Stimulated activated CD4-positive, alpha-beta T cell treated with anti-CD3 and anti-CD28 coated beads, Interleukin-15, amount 100 ng/mL, for 1 hour (primary cell): ENCODE results near the gene SIK1.
"Not testable (repeated sequence)": the region's sequence is repeated elsewhere in the genome, so short reads cannot be mapped to it uniquely, and the experiment has no call there.

Experiments used
- DNase-seq, 2 donors: peaks; one replicate each; pipeline ENCODE4 v3.0.0-alpha.2; 2020; ENCODE audit warnings: low read depth in 1 of 2, low spot score in 1 of 2

Gene SIK1

DNA sequence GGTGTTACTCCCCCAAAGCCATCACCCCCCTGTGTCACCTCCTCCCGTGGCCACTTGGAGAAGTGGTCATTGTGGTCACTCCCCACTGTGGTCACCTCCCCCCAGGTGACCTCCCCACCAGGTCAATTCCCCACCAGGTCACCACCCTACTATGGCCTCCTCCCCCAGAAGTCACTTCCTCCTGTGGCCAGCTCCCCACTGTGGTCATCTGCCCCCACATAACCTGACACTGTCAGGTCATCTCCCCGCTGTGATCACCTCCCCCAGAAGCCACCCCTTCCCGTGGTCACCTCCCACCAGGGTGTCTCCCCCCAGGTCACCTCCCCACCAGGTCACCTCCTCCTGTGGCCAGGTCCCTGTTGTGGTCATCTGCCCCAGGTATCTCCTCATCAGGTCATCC lies 28.9 kb downstream of the SIK1 start:
- not testable (repeated sequence) for DNase-seq

- DNase-seq, result not testable (repeated sequence)
These were observed 29.5 kb downstream of the SIK1 start for GRCh38 chr21:43397439-43397808.

DNA sequence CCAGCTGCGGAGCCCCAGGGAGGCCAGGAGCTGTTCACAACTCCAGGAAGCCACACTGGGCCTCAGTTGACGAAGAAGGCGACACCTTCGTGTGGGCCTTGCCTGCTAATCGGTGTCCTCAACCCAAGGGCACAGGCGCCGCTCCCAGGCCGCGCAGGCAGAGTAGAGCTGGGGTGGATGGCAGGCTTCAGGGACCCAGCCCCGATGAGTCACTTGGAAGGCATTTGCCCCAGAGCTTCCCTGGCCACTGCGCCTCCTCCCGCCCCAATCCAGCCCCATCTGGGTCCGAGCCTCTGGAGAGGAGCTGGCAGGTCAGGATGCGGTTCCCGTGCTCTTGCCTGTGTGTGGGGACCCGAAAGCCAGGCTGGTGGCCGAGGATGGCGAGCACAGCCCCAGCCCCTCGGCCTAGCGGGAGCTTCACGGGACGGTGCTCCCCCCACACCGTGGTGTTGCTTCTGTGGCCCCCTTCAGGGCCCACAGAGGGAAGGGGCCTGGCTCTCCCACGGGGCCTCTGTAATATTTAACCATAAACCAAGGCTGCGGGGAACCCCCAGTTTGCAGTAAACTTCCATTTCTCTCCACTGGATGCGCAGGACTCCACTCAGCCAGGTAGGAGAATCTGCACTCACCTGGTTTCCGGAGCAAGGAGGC lies 30.0 kb downstream of the SIK1 start:
- not testable (repeated sequence) for DNase-seq

GRCh38 chr21:43383351-43383750 lies 43.6 kb downstream of the SIK1 start:
- DNase-seq, result not testable (repeated sequence)

- not testable (repeated sequence) for DNase-seq
These were observed 44.0 kb downstream of the SIK1 start for GRCh38 chr21:43382902-43383301.

DNA sequence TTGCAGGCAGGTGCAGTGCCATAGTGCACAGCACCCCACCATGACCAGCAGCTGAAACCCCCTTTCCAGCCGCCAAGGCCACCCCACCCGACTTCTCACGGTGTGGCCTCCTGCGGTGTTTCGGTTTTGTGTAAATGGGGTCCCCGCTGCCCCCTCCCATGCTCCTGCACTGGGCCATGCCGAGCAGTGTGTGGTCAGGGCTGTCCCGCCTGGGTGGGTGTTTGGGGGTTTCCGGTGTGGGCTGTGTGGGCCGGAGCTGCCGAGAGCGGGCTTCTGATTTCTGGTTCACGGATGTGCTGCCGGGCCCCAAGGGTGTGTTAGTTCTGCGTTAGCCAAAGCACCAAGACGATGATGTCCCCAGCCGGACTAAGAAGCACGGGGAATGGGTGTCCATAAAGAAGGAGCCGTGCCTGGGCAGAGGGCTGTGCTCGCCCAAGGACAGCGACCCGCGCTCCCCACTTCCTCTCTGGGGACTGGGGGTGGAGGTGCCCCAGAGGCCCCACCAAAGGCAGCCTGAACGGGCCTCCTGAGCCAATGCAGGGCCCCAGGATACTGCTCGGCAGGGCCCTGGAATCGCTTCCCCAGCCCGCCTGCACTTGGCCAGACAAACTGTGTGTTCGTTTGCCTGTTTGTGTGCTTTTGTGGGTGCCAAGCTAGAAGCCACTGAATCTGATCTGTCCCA lies 45.9 kb downstream of the SIK1 start:
- DNase-seq, result not testable (repeated sequence)

DNA sequence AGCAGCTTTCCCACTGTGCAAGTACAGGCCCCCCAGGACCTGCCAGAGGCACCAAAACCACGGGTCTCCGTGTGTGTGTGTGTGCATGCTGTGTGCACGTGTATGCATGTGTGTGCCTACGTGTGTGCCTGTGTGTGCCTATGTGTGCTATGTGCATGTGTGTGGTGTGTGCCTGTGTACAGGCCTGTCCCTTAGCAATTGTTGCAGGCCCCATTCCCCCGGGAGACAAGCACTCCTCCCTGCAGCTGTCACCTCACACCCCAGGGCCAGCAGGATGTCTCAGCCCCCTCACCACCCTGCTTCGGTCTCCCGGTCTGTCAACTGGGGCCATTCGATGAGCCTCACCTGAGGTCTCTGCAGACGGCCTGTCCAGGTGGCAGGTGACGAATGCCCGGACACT lies 46.6 kb downstream of the SIK1 start:
- DNase-seq, result not testable (repeated sequence)

DNA sequence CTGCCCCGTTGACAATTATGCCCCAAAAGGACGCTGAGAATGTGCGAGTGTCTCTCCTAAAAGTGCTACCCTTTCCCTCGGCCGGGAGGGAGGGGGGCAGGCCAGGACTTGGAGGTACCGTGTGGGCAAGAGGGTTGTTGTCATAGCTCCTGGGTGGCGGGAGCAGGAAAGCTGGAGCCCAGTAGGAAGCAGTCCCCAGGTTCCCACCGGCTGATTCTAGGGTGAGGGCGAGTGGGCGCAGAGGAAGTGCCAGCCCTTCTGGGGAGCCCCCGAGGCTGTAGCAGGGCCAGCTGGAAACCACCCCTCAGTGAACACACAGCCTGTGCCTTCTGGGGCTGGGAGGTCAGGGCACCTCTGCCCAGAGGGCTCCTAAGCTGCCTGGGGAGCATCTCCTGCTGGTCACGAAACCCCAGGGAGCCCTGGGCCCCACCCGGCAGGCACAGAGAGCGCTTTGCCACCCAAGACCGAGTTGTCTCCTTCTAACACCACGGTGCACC lies 47.3 kb downstream of the SIK1 start:
- DNase-seq, result not testable (repeated sequence)

DNA sequence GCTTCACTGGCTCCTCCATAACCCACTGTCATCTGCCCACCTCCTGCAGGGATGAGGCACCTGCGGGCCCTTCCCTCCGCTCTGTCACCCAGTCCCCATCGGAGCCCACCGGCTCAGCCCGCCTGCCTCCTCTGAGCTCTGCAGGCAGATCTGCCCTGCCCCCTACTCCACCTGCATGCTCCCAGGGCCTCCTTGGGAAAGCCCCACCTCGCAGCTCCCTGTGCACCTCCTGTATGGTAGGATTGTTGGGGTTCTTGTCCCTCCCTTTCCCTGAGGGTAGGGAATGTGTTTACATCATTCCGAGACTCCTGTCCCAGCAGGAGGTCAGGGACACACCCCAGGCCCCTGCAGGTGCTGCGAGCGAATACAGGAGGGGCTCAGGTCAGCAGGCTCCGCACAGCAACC lies 50.5 kb downstream of the SIK1 start:
- DNase-seq, result no peak

DNA sequence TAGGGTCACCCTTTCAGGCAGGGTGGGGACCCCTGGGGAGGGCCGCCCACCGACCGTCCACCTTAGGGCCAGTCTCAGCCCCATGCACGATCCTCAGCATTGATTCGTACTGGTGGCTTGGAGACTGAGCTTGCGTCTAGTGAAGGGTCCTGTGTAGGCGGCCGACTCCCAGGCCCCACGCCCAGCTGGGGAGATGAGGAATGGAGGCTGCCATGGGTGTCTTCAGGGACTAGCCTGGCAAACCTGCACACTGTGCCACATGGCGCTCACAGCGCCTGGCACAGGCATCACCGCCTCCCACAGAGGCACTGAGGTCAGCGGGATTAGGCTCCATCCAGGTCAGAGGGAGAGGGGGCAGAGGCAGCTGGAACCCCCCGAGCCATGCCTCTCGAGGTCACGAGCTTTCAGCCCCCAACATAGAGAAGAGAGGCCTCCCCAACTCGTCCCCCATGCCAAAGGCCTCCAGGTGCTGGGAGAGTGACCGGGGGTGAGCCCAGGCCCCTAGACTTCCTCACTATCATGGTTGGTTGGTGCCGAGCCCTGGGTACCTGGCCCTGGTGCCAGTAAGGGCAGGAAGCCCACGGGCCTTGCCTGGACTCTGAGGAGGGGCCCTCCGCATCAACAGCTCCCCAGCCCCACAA lies 51.0 kb downstream of the SIK1 start:
- DNase-seq, result no peak

DNA sequence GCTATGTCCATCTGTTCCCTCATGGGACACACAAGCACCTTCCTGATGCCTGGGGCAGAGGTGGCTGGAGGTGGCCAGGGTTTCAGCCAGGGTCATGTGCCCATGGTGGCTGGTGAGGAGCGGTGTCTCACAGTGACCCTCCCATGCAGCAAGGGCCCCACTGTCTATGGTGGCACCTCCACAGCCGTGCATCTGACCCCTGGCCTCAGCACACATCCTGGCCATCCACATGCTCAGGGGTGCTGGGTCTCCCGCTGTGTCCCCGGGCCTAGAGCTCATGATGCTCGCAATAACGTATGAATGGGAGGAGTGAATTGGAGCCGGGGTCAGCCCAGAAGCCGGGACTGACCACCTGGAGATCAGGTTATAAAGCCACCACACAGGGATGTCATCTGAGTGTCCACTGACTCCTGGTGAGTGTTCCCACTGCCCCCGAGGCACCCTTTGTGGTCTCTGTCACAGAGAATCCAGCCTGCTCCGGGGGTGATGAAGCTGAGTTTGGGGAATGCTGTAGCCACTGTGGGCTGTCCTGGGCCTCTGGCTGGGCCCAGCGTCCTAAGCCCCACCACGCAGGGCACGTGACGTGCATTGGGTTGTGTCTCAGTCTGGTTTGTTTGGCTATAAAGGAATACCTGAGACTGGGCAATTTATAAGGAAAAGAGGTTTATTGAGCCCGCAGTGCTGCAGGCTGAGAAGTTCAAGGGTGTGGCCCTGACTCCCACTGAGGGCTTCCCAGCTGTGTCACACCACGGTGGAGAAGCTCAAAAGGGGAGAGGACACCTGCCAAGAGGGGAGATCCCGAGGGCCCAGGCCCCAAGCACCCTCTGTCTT lies 51.7 kb downstream of the SIK1 start:
- no peak for DNase-seq

DNA sequence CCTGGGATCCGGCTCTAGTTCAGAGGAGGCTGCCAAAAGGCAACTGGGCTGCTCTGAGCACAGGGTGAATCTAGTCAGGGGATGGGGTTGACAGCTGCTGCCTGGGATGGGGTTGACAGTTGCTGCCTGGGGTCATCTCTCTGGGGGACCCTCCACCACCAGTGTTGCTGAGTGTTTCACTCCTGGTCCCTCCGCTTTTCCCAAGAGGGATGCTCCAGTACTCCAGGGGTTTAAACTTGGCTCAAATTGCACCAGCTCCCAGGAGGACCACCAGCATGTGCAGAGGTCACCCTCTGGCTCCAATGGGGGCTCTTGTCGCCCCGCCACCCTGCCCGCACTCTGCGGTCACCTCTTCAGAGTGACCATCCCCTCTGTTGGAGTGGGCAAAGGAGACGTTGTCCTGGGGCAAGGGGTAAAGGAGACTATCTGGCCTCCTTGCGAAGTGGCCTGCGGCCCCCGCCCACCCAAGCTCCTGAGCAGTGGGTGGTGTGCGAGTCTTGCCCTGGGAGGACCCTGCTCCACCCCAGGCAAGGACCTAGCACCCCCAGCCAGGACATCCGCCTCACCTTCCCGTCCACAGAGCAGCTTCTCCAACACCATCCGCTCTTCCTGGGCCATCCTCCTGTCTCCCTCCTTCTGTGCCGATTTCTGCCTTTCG lies 52.6 kb downstream of the SIK1 start:
- DNase-seq, result no peak

- DNase-seq, result no peak
These were observed 53.3 kb downstream of the SIK1 start for GRCh38 chr21:43373362-43374227.

DNA sequence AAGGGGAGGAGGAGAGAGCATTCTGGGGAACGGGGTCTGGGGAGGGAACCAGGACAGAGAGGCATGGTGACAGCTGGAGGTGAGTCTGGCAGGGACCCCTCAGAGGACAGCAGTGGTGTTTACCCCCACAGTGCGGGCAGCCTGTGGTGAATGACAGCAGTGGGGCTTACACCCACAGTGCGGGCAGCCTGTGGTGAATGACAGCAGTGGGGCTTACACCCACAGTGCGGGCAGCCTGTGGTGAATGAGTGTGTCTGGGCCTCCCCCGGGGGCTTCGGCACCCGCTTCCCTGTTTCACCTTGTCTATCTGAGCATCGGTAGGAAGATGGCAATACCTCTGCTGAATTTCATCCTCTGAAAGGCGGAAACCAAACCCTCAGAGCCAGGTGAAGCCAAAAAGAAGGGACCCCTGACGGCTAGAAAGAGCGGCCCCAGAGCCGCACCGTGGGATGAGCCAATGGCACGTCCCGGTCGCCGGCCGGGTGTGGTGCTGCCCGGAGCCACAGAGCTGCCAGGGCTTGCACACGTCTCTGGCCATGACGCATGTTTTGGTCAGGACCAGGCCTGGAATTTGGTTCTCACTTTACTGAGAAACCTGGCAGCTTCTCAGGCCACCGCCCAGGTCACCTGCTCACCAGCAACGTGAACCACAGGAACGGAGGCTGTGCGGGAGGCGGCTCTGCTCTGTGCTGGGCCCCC lies 54.1 kb downstream of the SIK1 start:
- DNase-seq, result no peak

GRCh38 chr21:43371786-43372185 lies 55.1 kb downstream of the SIK1 start:
- no peak for DNase-seq

- no peak for DNase-seq
These were observed 55.9 kb downstream of the SIK1 start for GRCh38 chr21:43370888-43371570.

DNA sequence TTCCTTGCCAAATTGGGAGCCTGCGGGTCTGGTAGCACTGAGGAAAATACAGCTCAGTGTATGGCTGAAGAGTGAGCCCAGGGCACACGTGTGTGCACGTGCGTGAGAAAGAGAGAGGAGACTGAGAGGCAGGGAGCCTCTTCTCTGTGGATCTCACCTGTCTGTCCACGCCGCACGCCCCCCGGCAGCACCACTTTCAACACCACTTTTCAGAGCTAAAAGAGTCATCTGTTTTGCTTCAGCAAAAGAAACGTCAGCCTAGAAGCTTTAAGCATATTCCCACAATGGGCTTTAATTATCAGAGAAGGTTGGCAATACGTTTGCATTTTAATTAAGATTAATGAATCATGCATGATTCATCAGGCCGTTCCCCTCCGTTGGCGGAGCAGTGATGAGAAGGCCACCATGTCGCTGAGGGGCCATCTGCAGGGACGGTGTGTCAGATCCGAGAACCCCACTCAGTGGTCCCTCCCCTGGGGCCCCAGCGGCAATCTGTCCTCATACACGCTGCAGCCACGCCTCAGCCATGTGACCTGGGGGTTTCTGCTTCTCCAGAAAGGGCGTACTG lies 56.8 kb downstream of the SIK1 start:
- no peak for DNase-seq

DNA sequence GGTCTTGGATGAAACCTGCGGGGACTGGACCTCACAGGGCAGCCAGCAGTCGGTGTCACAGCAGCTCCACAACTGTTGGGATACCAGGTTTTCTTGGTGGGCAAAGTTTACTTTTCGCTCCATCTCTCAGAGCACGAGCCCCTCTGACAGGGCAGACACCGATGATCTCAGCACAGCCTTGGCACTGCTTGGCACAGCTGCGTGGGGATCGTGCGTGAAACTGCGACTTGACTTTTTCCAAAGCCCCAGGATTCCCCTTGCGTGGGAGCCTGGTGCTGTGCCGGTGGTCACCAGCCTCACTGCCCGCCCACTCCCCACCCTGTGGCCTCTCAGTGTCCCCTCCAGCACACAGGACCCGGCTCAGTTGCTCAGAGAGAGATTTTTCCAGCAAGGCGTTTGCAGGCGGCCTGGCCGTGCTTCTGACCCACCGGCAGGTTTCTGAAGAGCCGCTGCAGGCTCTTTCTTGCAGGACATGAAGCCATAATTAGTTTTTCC lies 57.3 kb downstream of the SIK1 start:
- DNase-seq, result no peak
